Ovary (tissue), 9 donors: ENCODE measurements around the gene ATF1. TPM values are rescaled to one million over a fixed set of nuclear protein-coding genes. Genes with fewer than 3 reads are reported as not detected.

ENCODE experiments used
- DNase-seq, 5 donors: peaks; one replicate each; pipeline ENCODE4 v3.0.0-alpha.2; 2019 to 2020
- H3K27ac ChIP-seq, 2 donors: fragments of 200-600 bp; one replicate each; pipeline versions ENCODE4 v1.5.1 to v1.8.0; 2019 to 2022
- H3K27me3 ChIP-seq: fragments of 200-600 bp; one replicate; pipeline ENCODE4 v1.8.0; 2022
- H3K36me3 ChIP-seq: fragments of 200-600 bp; sonication (generic); one replicate; pipeline ENCODE4 v1.5.1; 2019
- H3K4me1 ChIP-seq: one replicate; pipeline ENCODE4 v1.8.1; 2013; ENCODE audit warnings: mild to moderate bottlenecking, moderate library complexity; ENCODE audit not compliant: insufficient read depth
- H3K4me3 ChIP-seq: fragments of 200-600 bp; sonication (generic); one replicate; pipeline ENCODE4 v1.5.1; 2017
- H3K9me3 ChIP-seq, 2 donors: fragments of 200-600 bp in 1 of 2; sonication (generic) in 1 of 2; one replicate each; pipeline versions ENCODE4 v1.5.1 to v1.8.1; 2013 to 2019; ENCODE audit warnings: mild to moderate bottlenecking in 1 of 2, moderate library complexity in 1 of 2
- EP300 ChIP-seq: sonication (generic); formaldehyde crosslinking; IDR thresholded peaks from one replicate; pipeline ENCODE4 v1.6.1; 2017; ENCODE audit warnings: antibody characterized with exemption
- POLR2A ChIP-seq: fragments of 450-650 bp; IDR thresholded peaks from one replicate; pipeline ENCODE4 v1.6.1; 2017; ENCODE audit warnings: antibody characterized with exemption, mild to moderate bottlenecking, moderate library complexity
- WGBS, 3 donors: extraction: QIAGEN DNeasy Blood & Tissue Kit in 1 of 3; methylation state at CpG; one replicate each; pipeline versions ENCODE4 v1.1.5 to v1.1.7; 2013 to 2017; 5-methylcytosine and 5-hydroxymethylcytosine counted together
- intact Hi-C, 4 donors: fragments of 100-400 bp; cut with DNase I; formaldehyde crosslinking; loops; one replicate each; pipeline versions ENCODE4 v1.11.0 to v1.15.1; 2022 to 2023
- polyA plus RNA-seq, 2 donors: library from polyadenylated mRNA; stranded (reverse); fragments of 200-250 nt in 1 of 2; fragments of 350-450 nt in 1 of 2; fragmentation: Illumina TruSeq in 1 of 2; extraction: RNeasy Lipid Tissue Mini Kit (QIAGEN cat#74804) in 1 of 2; gene quantifications; one replicate each; pipeline ENCODE4 v1.2.3, GENCODE V29; 2013 to 2014
- total RNA-seq, 7 donors: library from RNA; depleted of rRNA in 2 of 7; stranded (reverse); fragments of >200 nt in 2 of 7; fragmentation: NEBNext Ultra II Directional in 3 of 7; extraction: Animal tissue kit (Norgen Biotek cat#: 25700) in 3 of 7; gene quantifications; one replicate each; pipeline versions ENCODE4 v1.1.0 to v1.2.4, GENCODE V29; 2016 to 2023
- TF ChIP-seq, protein P1 (sequence below), 3 donors: fragments of 450-650 bp in 2 of 3; fragments of 200-600 bp in 1 of 3; IDR thresholded peaks; one replicate each; pipeline versions ENCODE4 v1.5.1 to v1.8.0; 2016 to 2022; ENCODE audit warnings: antibody characterized with exemption in 3 of 3, mild to moderate bottlenecking in 1 of 3
- donor health status: DM: no; HTN: no; CAD: no; lungs with moderate emphysema.
- donor health status: DM: no; HTN: no; CAD: no.
- donor health status: Bipolar disorder and iron deficiency.
- donor health status: DM: yes; HTN: yes; CAD: no.
- donor health status: DM: no; HTN: no; CAD: no.
- donor health status: DM: yes; HTN: yes; CAD: no.

The ATF1 gene
- total and polyA plus RNA-seq, 9 donors: 17.9 to 55.6 (median 41.3) TPM

DNA sequence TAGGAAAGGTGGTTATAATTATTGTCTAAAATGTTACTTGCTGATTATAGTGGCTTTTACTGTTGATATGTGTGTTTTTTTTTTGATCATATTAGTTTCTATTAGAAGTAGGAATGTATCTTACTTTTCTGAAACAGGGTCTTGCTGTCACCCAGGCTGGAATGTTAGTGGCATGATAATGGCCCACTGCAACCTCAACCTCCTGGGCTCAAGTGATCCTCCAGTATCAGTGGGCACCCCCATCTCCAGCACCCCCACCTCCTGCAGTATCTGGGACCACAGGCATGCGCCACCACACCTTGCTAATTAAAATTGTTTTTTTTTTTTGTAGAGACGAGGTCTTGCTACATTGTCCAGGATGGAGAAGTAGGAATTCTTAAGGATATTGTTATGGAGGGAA lies 11.3 kb downstream of the ATF1 start:
- no peak for DNase-seq
- intact Hi-C loops: no loop called here
- no peak overlapping the region for H3K27ac ChIP-seq
- TF ChIP-seq POLR2A (no peak), EP300 (no peak)
- TF ChIP-seq, protein P1, sequence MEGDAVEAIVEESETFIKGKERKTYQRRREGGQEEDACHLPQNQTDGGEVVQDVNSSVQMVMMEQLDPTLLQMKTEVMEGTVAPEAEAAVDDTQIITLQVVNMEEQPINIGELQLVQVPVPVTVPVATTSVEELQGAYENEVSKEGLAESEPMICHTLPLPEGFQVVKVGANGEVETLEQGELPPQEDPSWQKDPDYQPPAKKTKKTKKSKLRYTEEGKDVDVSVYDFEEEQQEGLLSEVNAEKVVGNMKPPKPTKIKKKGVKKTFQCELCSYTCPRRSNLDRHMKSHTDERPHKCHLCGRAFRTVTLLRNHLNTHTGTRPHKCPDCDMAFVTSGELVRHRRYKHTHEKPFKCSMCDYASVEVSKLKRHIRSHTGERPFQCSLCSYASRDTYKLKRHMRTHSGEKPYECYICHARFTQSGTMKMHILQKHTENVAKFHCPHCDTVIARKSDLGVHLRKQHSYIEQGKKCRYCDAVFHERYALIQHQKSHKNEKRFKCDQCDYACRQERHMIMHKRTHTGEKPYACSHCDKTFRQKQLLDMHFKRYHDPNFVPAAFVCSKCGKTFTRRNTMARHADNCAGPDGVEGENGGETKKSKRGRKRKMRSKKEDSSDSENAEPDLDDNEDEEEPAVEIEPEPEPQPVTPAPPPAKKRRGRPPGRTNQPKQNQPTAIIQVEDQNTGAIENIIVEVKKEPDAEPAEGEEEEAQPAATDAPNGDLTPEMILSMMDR (IDR thresholded peaks at IDR 0.05): no peak
- 92 to 99% (median 94%) methylated on average over 2 of the region's 2 CpGs for WGBS, 3 donors
- no peaks in the 10 kb centered on the region for H3K27me3 ChIP-seq
- H3K36me3 ChIP-seq: no peaks in the 10 kb centered on the region
- H3K4me3 ChIP-seq: no peak overlapping the region
- H3K4me1 ChIP-seq: peaks cover 1% of the 10 kb centered on the region
- no peaks in the 10 kb centered on the region for H3K9me3 ChIP-seq

DNA sequence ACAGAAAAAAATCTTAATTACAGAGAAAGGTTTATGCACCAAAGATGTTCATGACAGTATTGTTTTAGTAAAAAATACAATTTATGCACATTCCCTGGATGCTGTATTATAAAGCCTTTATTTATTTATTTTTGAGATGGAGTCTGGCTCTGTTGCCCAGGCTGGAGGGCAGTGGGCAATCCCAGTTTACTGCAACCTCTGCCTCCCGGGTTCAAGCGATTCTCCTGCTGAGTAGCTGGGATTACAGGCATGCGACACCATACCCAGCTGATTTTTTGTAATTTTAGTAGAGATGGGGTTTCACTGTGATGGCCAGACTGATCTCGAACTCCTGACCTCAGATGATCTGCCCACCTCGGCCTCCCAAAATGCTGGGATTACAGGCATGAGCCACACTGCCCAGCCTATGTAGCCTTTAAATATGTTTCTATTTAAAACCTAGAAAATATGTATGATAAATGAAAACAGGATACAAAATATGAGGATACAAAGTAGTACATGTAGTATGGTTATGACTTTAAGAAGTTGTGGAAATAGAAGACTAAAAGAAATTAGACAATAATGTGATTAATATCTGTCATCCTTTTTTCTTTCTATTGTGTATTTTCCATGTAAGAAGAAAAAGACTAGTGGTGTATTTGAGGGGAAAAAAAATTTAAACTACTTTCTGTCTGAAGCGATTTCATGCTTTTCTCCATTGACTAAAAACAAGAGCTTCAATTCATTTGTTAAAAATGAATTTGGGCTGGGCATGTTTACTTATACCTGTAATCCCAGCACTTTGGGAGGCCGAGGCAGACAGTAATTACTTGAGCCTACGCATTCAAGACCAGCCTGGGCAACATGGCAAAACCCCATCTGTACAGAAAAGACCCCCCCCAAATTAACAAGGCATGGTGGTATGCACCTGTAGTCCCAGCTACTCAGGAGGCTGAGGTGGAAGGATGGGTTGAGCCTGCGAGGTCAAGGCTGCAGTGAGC lies 13.1 kb downstream of the ATF1 start:
- WGBS, 3 donors: 89 to 94% (median 91%) methylated on average over 9 of the region's 9 CpGs
- Histone ChIP-seq H3K9me3 (no peaks in the 10 kb centered on the region), H3K4me1 (peaks cover 1% of the 10 kb centered on the region), H3K27me3 (no peaks in the 10 kb centered on the region), H3K4me3 (no peak overlapping the region), H3K36me3 (no peaks in the 10 kb centered on the region), H3K27ac (no peak overlapping the region)
- intact Hi-C loops: no loop called here
- TF ChIP-seq EP300 (no peak), POLR2A (no peak)
- TF ChIP-seq, protein P1 (IDR thresholded peaks at IDR 0.05): no peak
- DNase-seq: no peak

DNA sequence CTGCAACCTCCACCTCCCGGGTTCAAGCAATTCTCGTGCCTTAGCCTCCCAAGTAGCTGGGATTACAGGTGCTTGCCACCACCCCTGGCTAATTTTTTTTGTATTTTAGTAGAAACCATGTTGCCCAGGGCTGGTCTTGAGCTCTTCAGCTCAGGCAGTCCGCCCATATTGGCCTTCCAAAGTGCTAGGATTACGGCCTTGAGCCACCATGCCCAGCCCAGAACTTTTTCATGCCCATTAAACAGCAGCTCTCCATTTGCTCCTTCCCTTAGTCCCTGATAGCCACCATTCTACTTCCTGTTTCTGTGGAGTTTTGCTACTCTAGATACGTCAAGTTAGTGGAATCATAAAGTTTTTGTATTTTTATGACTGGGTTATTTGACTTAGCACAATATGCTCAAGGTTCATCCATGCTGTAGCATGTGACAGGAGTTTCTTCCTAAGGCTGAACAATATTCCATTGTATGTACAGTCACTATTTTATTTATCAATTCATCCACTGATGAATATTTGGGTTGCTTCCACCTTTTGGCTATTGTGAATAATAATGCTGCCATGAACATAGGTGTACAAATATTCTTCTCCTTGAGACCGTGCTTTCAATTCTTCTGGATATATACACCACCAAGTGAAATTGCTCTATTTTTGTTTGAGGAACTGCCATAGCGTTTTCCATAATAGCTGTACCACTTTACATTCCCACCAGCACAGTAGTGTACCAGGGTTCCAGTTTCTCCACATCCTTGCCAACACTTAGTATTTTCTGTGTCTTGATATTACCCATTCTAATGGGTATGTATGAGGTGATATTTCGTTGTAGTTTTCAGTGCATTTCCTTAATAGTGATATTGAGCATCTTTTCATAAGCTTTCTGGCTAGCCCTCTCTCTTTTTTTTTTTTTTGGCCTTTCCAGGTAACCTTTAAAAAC lies 15.0 kb downstream of the ATF1 start:
- no peaks in the 10 kb centered on the region for H3K9me3 ChIP-seq
- TF ChIP-seq EP300 (no peak), POLR2A (no peak)
- TF ChIP-seq, protein P1 (IDR thresholded peaks at IDR 0.05): no peak
- no peak overlapping the region for H3K4me3 ChIP-seq
- no peak for DNase-seq
- no peaks in the 10 kb centered on the region for H3K27me3 ChIP-seq
- no peaks in the 10 kb centered on the region for H3K36me3 ChIP-seq
- H3K27ac ChIP-seq: no peak overlapping the region
- WGBS, 3 donors: 92 to 97% (median 96%) methylated on average over 8 of the region's 8 CpGs
- H3K4me1 ChIP-seq: peaks cover 1% of the 10 kb centered on the region
- intact Hi-C loops: no loop called here

DNA sequence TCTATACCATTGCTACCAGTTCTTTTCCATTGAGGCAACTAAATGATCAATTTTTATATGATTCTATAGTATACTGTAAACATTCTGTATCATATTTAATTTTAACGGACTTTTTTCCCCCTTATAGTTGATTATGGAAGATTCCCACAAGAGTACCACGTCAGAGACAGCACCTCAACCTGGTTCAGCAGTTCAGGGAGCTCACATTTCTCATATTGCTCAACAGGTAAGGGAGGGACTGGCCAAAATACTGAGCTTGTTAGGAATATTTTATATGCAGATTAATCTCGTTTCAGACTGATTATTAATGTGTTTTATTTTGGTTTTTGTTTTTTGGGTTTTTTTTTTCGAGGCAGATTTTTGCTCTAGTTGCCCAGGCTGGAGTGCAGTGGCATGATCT lies 16.1 kb downstream of the ATF1 start:
- no peak overlapping the region for H3K4me3 ChIP-seq
- H3K4me1 ChIP-seq: peaks cover 1% of the 10 kb centered on the region
- H3K27ac ChIP-seq: no peak overlapping the region
- no peaks in the 10 kb centered on the region for H3K36me3 ChIP-seq
- WGBS, 3 donors: 86 to 91% (median 89%) methylated on average over 4 of the region's 4 CpGs
- intact Hi-C loops: no loop called here
- no peaks in the 10 kb centered on the region for H3K27me3 ChIP-seq
- TF ChIP-seq POLR2A: no peak
- TF ChIP-seq EP300: no peak
- H3K9me3 ChIP-seq: no peaks in the 10 kb centered on the region
- DNase-seq: no peak
